CD14-positive monocyte (primary cell): ENCODE measurements around the gene UGGT2. TPM values are rescaled to one million over a fixed set of nuclear protein-coding genes. Genes with fewer than 3 reads are reported as not detected.

Experiments
- DNase-seq, 3 donors: peaks; one replicate each; pipeline ENCODE4 v3.0.0-alpha.2; 2011 to 2022
- H2AFZ ChIP-seq: 2 replicates; pipeline ENCODE4 v1.6.0; 2012; ENCODE audit warnings: mild to moderate bottlenecking, low read depth, low read length, inconsistent platforms; ENCODE audit not compliant: insufficient read depth, poor library complexity, severe bottlenecking
- H3K27ac ChIP-seq, 2 donors: 1 replicate in 1 of 2; 2 replicates in 1 of 2; pipeline ENCODE4 v1.5.1; 2012 to 2013; ENCODE audit warnings: low read length in 2 of 2, control low read depth in 1 of 2, inconsistent platforms in 1 of 2, low read depth in 1 of 2, mild to moderate bottlenecking in 1 of 2
- H3K27me3 ChIP-seq, 2 donors: one replicate each; pipeline versions ENCODE4 v1.6.0 to v1.6.1; 2011 to 2013; ENCODE audit warnings: low read length in 2 of 2; ENCODE audit not compliant: control insufficient read depth in 2 of 2, insufficient read depth in 2 of 2
- H3K36me3 ChIP-seq, 2 donors: replicated peaks in 1 of 2; 1 replicate in 1 of 2; 2 replicates in 1 of 2; pipeline versions ENCODE4 v1.5.1 to v1.6.1; 2012 to 2013; ENCODE audit warnings: low read length in 2 of 2, control low read depth in 1 of 2, inconsistent platforms in 1 of 2, mild to moderate bottlenecking in 1 of 2; ENCODE audit not compliant: insufficient read depth in 2 of 2, control insufficient read depth in 1 of 2
- H3K4me1 ChIP-seq, 2 donors: 1 replicate in 1 of 2; 2 replicates in 1 of 2; pipeline versions ENCODE4 v1.5.1 to v1.6.1; 2012 to 2013; ENCODE audit warnings: low read length in 2 of 2, control low read depth in 1 of 2, inconsistent platforms in 1 of 2, mild to moderate bottlenecking in 1 of 2, moderate library complexity in 1 of 2; ENCODE audit not compliant: insufficient read depth in 2 of 2, control insufficient read depth in 1 of 2
- H3K4me2 ChIP-seq: replicated peaks from 2 replicates; pipeline ENCODE3; 2012; ENCODE audit warnings: low read length, moderate library complexity, mild to moderate bottlenecking; ENCODE audit not compliant: poor library complexity, severe bottlenecking; ENCODE audit errors: extremely low read depth
- H3K4me3 ChIP-seq, 3 experiments: fragments of 200-600 bp in 1 of 3; sonication (generic) in 1 of 3; replicated peaks in 1 of 3; 1 replicate in 2 of 3; 2 replicates in 1 of 3; pipeline ENCODE4 v1.5.1; 2011 to 2013; ENCODE audit warnings: low read length in 3 of 3, mild to moderate bottlenecking in 3 of 3, control low read depth in 2 of 3, low read depth in 2 of 3, inconsistent platforms in 1 of 3, moderate library complexity in 1 of 3
- H3K79me2 ChIP-seq: 2 replicates; pipeline ENCODE4 v1.6.0; 2012; ENCODE audit warnings: mild to moderate bottlenecking, control low read depth, inconsistent platforms, low read length, moderate library complexity; ENCODE audit not compliant: insufficient read depth
- H3K9ac ChIP-seq: 2 replicates; pipeline ENCODE4 v1.6.0; 2017; ENCODE audit warnings: low read length, mild to moderate bottlenecking; ENCODE audit not compliant: insufficient read depth, poor library complexity, severe bottlenecking
- H3K9me3 ChIP-seq, 2 donors: replicated peaks in 1 of 2; 1 replicate in 1 of 2; 2 replicates in 1 of 2; pipeline versions ENCODE4 v1.5.1 to v1.6.1; 2012 to 2013; ENCODE audit warnings: low read length in 2 of 2, control low read depth in 1 of 2; ENCODE audit not compliant: control insufficient read depth in 1 of 2, insufficient read depth in 1 of 2
- H4K20me1 ChIP-seq: 2 replicates; pipeline ENCODE4 v1.6.0; 2012; ENCODE audit warnings: mild to moderate bottlenecking, low read length, control low read depth, moderate library complexity; ENCODE audit not compliant: insufficient read depth
- H3K27ac Mint-ChIP-seq, 7 donors: one replicate each; pipeline ENCODE4 v1.8.0; 2020; ENCODE audit warnings: mild to moderate bottlenecking in 7 of 7, mixed read lengths in 7 of 7, moderate library complexity in 6 of 7, inconsistent platforms in 2 of 7
- H3K27me3 Mint-ChIP-seq, 3 donors: one replicate each; pipeline ENCODE4 v1.8.0; 2021 to 2022; ENCODE audit warnings: low read depth in 3 of 3, mild to moderate bottlenecking in 3 of 3, mixed read lengths in 3 of 3, moderate library complexity in 3 of 3, inconsistent platforms in 1 of 3
- H3K36me3 Mint-ChIP-seq, 2 donors: one replicate each; pipeline ENCODE4 v1.8.0; 2020; ENCODE audit warnings: mixed read lengths in 2 of 2, inconsistent platforms in 1 of 2, mild to moderate bottlenecking in 1 of 2
- H3K4me1 Mint-ChIP-seq: one replicate; pipeline ENCODE4 v1.8.0; 2020; ENCODE audit warnings: mild to moderate bottlenecking, mixed read lengths
- H3K4me3 Mint-ChIP-seq, 2 donors: one replicate each; pipeline ENCODE4 v1.8.0; 2020; ENCODE audit warnings: mild to moderate bottlenecking in 2 of 2, mixed read lengths in 2 of 2, moderate library complexity in 1 of 2
- H3K9me3 Mint-ChIP-seq, 7 donors: one replicate each; pipeline ENCODE4 v1.8.0; 2020 to 2022; ENCODE audit warnings: mixed read lengths in 7 of 7, mild to moderate bottlenecking in 6 of 7, moderate library complexity in 6 of 7, inconsistent platforms in 2 of 7
- WGBS: methylation state at CpG from one replicate; pipeline ENCODE4 v1.1.5; 2013; ENCODE audit warnings: missing lambda C conversion rate; ENCODE audit not compliant: insufficient coverage; 5-methylcytosine and 5-hydroxymethylcytosine counted together
- intact Hi-C, 2 donors: fragments of 100-400 bp; cut with micrococcal nuclease; formaldehyde crosslinking; loops; one replicate each; pipeline versions ENCODE4 v1.15.0 to v1.15.1; 2023
- polyA plus RNA-seq, 3 donors: library from polyadenylated mRNA; depleted of rRNA in 1 of 3; unstranded in 2 of 3; stranded (reverse) in 1 of 3; fragments of 300-500 nt in 2 of 3; fragments of >200 nt in 1 of 3; fragmentation: Illumina TruSeq in 2 of 3; gene quantifications; 1 replicate in 2 of 3; 2 replicates in 1 of 3; pipeline ENCODE4 v1.2.3, GENCODE V29; 2012 to 2021
- TF ChIP-seq, protein P1 (sequence below): fragments of 200-600 bp; IDR thresholded peaks from one replicate; pipeline ENCODE4 v1.8.0; 2022; ENCODE audit warnings: antibody characterized with exemption, mild to moderate bottlenecking

The UGGT2 gene
- polyA plus RNA-seq, 3 donors = 4.0 to 6.3 (median 5.6) TPM

DNA sequence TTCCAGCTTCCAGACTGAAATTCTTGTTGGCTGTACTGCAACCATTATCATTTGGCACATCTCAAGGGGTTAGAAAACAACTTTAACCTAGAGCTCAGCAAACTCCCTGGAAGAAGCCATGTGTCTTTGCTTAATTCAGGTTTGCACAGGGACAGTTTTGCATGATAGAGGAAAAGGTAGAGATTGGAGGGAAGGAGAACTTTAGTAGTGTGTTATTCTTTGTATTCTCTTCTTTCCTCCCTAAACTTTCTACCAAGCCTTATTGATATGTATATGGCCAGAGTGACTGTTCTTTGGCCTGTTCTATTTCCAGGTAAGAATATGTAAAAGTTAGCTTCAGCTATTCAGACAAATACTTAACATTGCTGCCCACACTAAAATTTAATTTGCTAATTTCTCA is 53.1 kb downstream of the UGGT2 start:
- intact Hi-C loops = no loop called here
- Mint-ChIP-seq H3K9me3 (no peaks in the 10 kb centered on the region), H3K27ac (no peak overlapping the region)

DNA sequence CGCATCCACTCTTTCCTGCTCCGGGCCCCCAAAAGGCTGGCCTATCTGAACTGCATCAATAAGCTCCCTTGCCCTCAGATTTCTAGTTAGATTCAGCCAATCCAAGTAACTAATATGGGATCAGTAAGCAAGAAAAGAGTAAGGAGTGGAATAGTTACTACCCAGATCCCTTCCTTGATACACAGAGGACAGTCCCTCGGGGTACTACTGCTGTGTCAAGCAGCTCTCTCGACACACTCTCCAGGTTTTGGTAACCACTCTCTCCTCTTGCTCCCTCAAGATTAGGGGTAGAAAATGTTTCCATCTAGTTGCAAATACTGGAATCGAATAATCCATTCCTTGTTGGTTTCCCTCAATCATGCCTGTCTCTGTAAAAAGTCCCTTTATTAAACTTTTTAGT is 65.4 kb downstream of the UGGT2 start:
- 100% methylated on average over 1 of the region's 5 CpGs for WGBS
- H3K9me3 ChIP-seq = no peaks in the 10 kb centered on the region
- H2AFZ ChIP-seq = no peak overlapping the region
- Mint-ChIP-seq H3K4me1 (no peaks in the 10 kb centered on the region), H3K9me3 (peaks cover 0 to 1% (median 0%) of the 10 kb centered on the region in 7 donors), H3K27me3 (no peaks in the 10 kb centered on the region), H3K36me3 (peaks cover 5 to 14% of the 10 kb centered on the region in 2 donors), H3K27ac (no peak overlapping the region), H3K4me3 (no peak overlapping the region)
- H3K27me3 ChIP-seq = no peaks in the 10 kb centered on the region
- intact Hi-C loops = no loop called here
- H3K9ac ChIP-seq = no peak overlapping the region
- no peaks in the 10 kb centered on the region for H3K79me2 ChIP-seq
- no peak for DNase-seq
- H3K4me3 ChIP-seq = no peak overlapping the region
- TF ChIP-seq, protein P1, sequence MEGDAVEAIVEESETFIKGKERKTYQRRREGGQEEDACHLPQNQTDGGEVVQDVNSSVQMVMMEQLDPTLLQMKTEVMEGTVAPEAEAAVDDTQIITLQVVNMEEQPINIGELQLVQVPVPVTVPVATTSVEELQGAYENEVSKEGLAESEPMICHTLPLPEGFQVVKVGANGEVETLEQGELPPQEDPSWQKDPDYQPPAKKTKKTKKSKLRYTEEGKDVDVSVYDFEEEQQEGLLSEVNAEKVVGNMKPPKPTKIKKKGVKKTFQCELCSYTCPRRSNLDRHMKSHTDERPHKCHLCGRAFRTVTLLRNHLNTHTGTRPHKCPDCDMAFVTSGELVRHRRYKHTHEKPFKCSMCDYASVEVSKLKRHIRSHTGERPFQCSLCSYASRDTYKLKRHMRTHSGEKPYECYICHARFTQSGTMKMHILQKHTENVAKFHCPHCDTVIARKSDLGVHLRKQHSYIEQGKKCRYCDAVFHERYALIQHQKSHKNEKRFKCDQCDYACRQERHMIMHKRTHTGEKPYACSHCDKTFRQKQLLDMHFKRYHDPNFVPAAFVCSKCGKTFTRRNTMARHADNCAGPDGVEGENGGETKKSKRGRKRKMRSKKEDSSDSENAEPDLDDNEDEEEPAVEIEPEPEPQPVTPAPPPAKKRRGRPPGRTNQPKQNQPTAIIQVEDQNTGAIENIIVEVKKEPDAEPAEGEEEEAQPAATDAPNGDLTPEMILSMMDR = no peak
- no peak overlapping the region for H3K27ac ChIP-seq
- no peaks in the 10 kb centered on the region for H3K4me1 ChIP-seq
- H3K4me2 ChIP-seq = no peak overlapping the region
- no peaks in the 10 kb centered on the region for H4K20me1 ChIP-seq
- no peaks in the 10 kb centered on the region for H3K36me3 ChIP-seq

More for the DNA sequence above, 53.1 kb downstream of the UGGT2 start:
- Histone ChIP-seq H3K79me2 (no peaks in the 10 kb centered on the region), H3K9ac (no peak overlapping the region), H3K27me3 (no peaks in the 10 kb centered on the region), H3K4me2 (no peak overlapping the region), H3K4me3 (no peak overlapping the region), H3K9me3 (no peaks in the 10 kb centered on the region), H2AFZ (no peak overlapping the region), H3K36me3 (peaks cover 0 to under 1% of the 10 kb centered on the region in 2 donors), H3K27ac (no peak overlapping the region), H3K4me1 (no peaks in the 10 kb centered on the region), H4K20me1 (no peaks in the 10 kb centered on the region)
- TF ChIP-seq, protein P1 = no peak
- H3K4me3 Mint-ChIP-seq = no peak overlapping the region
- H3K36me3 Mint-ChIP-seq = peaks cover 21 to 28% of the 10 kb centered on the region in 2 donors
- H3K27me3 Mint-ChIP-seq = peaks cover 0 to 1% (median 0%) of the 10 kb centered on the region in 3 donors
- DNase-seq = no peak
- H3K4me1 Mint-ChIP-seq = no peaks in the 10 kb centered on the region
